ENCODE results near the gene PRR5.

PRR5 gene

DNA sequence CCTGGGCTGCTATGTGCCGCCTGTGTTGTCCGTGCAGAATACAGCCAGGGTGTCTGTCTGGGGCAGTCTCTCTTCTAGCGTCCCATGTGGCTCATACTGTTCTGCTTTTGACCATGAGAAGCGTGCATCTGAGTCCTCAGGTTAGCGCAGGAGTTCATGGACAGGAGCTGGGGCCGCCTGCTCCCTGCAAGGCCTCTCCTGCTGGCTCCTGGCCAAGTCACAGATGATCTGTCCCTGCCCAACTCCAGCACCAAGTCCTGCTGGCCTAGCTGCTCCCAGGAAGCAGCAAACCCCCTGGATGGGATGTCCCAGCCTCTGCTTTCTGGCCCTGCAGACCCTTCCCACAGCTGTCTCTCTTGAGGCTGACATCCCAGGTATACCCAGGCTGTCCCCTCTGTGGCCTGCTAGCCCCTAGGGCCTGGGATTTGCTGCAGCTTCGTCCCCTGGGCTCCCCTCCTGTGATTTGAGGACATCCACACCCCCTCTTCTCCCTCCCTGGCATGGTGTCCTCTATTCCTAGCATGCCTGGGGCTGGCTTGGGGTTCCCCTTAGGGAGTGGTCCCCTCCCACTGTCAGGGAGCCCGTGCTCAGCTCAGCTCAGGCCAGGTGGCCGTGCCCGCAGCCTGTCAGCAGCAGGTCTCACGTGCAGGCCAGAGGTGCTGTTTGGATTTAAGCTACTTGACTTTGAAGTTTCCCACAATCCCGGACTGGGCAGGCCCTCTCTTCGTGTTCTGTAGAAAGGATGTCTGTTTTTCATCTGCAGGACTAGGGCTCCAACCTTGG, 17.8 kb downstream of the PRR5 start:
- no peak for DNase-seq (ENCODE audit: low read depth)

GRCh38 chr22:44721213-44721612, 19.2 kb downstream of the PRR5 start:
- no peak for DNase-seq (ENCODE audit: low read depth)

- no peak for DNase-seq (ENCODE audit: low read depth)
Observed at GRCh38 chr22:44722611-44723010, 20.6 kb downstream of the PRR5 start.

GRCh38 chr22:44723801-44724200, 21.8 kb downstream of the PRR5 start:
- no peak for DNase-seq (ENCODE audit: low read depth)

DNA sequence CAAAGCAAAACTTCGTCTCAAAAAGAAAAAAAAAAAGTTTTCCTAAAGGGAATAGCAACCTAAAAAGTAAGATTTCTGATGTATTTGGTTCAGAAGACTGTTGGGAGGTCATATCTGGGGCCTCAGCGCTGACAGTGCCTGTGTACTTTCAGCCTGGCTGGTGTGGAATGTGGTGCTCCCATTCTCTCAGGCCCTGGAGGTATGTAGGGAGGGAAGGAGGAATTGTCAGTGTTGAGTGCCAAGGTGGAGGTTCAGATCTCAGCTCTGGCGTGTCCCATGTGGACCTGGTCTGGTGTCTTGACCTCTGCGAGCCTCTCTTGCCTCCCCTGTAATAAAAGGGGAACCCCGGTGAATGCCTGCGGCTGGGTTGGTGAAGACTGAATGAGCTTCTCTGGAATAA, 22.4 kb downstream of the PRR5 start:
- DNase-seq (ENCODE audit: low read depth) = no peak

DNA sequence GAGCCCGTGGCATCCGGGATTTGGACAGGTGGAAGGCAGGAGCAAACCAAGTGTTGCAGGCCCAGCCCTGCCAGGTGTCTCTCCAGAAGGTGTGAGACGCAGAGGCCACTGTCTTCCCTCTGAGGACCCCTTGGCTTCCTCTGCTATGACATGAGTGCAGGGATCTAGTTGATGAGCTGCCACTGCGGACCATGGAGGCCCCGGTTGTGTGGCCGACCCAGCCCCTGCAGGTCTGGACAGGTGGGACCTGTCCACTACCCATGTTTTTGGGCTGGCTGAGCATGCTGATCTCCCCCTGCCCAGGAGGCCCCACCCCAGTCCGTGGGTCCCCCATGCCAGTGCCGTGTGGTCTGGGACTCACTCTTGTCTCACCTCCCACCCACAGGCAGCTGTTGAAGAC, 22.9 kb downstream of the PRR5 start:
- DNase-seq (ENCODE audit: low read depth) = no peak

DNA sequence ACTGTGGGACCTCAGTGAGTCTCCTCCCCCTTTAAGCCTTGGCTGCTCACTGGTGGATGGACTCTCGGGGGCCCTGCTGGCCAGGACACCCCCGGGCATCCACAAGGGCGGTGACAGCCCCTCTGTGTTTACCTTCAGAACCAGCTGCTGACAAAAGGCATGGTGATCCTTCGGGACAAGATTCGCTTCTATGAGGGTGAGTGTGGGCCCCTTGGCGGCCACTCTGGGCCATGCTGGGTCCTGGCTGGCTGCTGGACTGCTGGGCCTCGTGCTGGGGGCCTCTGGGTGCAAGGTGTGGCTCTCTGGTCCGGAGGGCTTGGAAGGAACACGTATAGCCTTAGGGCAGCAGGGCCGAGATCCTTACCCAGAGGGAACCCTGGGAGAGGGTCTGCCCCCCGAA, 24.4 kb downstream of the PRR5 start:
- DNase-seq (ENCODE audit: low read depth) = no peak

DNA sequence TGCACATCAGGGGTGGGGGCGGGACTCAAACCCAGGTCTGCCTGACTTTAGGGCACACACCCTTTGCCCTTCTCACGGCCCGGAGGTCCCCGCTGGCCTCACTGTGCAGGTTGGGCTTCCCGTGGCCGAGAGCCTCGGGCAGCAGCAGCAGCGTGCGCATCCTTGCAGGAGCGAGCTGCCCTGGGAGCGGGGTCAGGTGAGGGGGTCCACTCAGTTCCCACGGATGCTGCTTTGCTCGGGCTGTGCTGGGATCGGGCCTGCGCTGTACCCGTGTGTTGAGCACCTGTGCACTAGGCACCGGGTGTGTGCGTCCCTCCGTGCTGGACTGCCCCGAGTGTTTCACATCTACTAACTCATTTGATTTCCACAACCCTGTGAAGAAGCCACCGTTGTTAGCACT, 25.1 kb downstream of the PRR5 start:
- no peak for DNase-seq (ENCODE audit: low read depth)

GRCh38 chr22:44727709-44728108, 25.7 kb downstream of the PRR5 start:
- no peak for DNase-seq (ENCODE audit: low read depth)

GRCh38 chr22:44728761-44729324, 26.8 kb downstream of the PRR5 start:
- DNase-seq (ENCODE audit: low read depth) = no peak

- DNase-seq (ENCODE audit: low read depth) = no peak
Observed at GRCh38 chr22:44729391-44730021, 27.5 kb downstream of the PRR5 start.

- no peak for DNase-seq (ENCODE audit: low read depth)
Observed at GRCh38 chr22:44730022-44730393, 28.0 kb downstream of the PRR5 start.

DNA sequence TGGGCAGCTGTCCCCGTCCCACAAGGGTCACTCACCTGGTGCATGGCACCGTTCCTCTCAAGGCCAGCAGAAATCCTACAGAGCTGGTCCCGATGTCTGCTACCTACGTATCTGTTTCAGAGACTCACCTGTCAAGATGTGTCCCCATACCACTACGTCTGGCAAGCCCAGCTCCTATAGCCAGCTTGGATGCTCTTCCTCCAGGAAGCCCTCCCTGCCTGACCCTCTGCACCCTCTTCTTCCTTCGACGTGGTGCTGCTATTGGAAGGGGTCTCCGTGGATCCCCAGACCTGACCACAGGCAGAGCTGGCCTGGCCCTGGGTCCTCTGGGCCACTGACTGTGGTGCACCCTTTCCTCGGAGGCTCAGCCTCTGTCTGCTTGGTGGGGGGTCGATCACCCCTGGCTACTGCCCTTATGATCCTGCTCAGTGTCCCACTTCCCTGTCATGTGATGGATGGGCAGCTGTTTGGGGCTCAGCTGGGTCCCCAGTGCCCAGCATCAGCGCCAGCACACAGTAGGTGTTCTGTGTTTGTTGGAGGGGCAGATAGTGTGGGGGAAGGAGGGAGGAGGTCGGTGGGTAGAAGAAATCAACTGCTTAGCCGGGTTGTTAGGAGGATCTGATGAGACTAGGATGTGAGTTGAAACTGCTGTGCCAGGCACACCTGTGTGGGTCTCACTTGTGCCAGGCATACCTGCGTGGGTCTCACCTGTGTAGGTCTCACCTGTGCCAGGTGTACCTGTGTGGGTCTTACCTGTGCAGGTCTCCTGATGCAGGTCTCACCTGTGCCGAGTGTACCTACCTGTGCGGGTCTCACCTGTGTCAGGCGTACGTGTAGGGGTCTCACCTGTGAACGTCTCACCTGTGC, 28.7 kb downstream of the PRR5 start:
- no peak for DNase-seq (ENCODE audit: low read depth)

- DNase-seq (ENCODE audit: low read depth) = no peak
Observed at GRCh38 chr22:44731357-44731970, 29.5 kb downstream of the PRR5 start.

DNA sequence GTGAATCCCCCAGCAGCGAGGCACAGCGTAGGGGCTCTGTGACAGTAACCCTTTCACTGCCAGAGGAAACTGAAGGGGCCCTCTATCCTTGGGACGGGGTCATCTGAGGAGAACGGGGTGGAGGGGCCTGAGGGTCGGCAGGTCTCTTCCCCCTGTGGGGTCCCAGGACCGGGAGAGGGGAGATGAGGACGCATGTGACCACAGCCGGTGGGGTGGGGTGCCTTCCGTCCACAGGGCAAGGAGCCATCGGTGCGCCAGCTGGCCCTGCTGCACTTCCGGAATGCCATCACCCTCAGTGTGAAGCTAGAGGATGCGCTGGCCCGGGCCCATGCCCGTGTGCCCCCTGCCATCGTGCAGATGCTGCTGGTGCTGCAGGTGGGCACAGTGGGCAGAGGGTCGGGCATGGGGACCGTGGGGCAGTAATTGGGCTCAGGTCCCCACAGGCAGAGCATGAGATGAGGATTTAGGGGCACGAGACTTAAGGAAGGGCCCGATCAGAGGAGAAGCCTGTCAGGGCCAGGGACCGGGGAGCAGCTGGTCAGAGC, 30.1 kb downstream of the PRR5 start:
- DNase-seq (ENCODE audit: low read depth) = no peak

DNA sequence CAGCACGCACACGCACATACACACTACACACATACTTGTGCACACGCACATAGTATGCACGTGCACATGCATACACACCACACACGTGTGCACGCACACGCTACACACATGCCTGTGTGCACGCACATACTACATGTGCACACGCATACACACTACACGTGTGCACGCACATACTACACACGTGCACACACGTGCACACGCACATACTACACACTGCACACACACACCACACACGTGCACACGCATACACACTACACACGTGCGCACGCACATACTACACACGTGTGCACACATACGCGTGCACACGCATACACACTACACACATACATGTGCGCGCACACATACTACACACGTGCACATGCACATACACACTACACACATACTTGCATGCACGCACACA, 30.7 kb downstream of the PRR5 start:
- DNase-seq (ENCODE audit: low read depth) = no peak

DNA sequence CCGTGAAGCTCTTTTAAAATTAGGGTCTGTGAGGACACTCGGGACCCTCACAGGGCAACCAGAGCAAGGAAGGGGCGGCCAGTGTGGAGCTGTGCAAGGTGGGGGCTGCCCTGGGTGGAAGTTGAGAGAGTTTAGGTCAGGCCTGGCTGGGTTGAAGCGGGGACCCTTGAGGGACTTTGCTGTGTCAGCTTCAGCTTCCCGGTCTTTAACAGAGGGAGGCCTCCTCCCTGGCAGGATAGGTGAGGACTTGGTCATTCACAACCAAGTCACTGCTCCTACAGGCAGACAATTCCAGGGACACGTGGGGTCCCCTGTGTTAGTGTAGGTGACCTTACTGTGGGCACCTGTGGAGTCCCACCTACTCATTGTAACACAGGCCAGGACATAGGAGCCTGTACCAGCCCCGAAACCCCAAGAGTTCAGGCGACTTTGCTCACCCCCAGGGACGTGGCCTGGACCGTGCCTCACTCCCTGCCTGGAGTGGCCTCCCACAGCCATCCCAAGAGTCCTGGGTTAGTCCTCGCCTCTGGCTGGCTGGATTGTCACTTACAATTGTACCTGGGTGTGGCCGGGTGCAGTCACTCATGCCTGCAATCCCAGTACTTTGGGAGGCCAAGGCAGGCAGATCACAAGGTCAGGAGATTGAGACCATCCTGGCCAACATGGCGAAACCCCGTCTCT, 31.6 kb downstream of the PRR5 start:
- DNase-seq (ENCODE audit: low read depth) = no peak

DNA sequence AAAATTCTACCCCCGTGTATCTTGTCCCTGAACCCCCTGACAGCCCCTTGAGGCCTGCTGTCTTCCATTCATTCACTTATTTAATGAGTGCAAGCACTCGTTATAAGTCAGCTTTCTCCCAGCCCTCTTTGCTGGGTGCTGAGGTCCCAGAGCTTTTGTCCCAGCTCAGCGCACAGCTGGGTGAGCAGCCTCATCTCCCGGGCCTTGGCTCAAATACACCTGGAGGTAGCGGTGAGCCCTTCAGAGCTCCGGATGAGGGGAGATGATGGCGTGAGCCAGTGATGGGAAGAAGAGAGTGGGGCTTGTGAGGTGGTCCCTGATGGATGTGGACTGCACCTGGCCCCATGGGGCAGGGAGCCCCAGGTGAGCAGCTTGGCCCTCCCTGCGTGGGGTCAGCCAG, 32.3 kb downstream of the PRR5 start:
- no peak for DNase-seq (ENCODE audit: low read depth)

- no peak for DNase-seq (ENCODE audit: low read depth)
Observed at GRCh38 chr22:44734801-44735517, 33.0 kb downstream of the PRR5 start.

DNA sequence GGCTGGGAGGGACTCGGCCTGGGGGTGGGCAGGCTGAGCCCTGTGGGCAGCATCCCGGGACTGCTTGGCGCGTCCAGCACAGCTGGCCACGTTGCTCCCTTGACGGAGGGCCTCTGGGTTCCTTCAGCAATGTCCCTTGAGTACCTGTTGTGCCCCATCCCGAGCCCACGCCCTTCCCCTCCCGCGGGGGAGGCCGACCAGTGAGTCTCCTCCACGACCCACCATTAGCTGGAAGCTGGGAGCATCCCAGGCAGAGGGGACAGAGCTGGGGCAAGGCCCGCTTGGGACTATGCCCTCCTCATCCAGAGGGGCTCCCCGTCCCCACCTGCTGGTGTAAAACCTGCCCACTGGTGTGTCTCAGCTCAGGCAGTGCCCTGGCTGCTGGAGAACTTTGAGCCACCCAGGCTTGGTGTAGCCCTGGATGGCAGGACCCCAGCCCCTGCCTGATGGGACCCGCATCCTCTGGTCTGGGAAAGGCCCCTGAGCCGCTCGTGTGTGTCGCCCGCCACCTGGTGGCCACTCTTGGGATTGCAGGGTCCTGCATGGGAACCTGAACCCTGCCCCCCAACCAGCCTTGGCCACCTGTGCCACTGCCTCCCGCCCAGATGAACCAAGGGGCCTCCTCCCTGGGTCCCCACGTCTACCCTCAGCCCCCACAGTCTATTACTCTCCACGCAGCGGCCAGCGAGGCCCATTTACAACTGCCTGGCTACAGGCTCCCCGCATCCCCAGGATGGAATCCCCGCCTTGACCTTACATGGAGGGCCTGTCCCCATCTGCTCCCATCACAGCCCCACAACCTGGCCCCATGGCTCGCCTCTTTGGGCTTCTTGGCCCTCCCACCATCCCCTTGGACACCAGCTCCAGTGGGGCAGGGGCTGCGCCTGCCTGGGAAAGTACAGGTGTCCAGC, 33.8 kb downstream of the PRR5 start:
- no peak for DNase-seq (ENCODE audit: low read depth)

All from HS-5 (cell line).